Fibroblast of skin of back (primary cell): Measurements from ENCODE around the gene FKBP6.
"Not testable (repeated sequence)": the region's sequence is repeated elsewhere in the genome, so short reads cannot be mapped to it uniquely, and the experiment has no call there.

Experiments used
- DNase-seq: peaks from one replicate; pipeline ENCODE4 v3.0.0-alpha.2; 2013

The FKBP6 gene

GRCh38 chr7:73358590-73359275, 30.8 kb downstream of the FKBP6 start:
- DNase-seq, result no peak

- DNase-seq, result no peak
Measured at GRCh38 chr7:73359306-73359705, 31.3 kb downstream of the FKBP6 start.

GRCh38 chr7:73359746-73360375, 31.9 kb downstream of the FKBP6 start:
- no peak for DNase-seq

- not testable (repeated sequence) for DNase-seq
Measured at GRCh38 chr7:73360590-73360989, 32.6 kb downstream of the FKBP6 start.

GRCh38 chr7:73363225-73364005, 35.5 kb downstream of the FKBP6 start:
- no peak for DNase-seq

GRCh38 chr7:73364006-73364728, 36.2 kb downstream of the FKBP6 start:
- DNase-seq, result no peak

GRCh38 chr7:73366127-73366526, 38.2 kb downstream of the FKBP6 start:
- no peak for DNase-seq

GRCh38 chr7:73366990-73367389, 39.0 kb downstream of the FKBP6 start:
- no peak for DNase-seq

GRCh38 chr7:73369009-73369408, 41.0 kb downstream of the FKBP6 start:
- DNase-seq, result no peak

- no peak for DNase-seq
Measured at GRCh38 chr7:73369622-73370021, 41.7 kb downstream of the FKBP6 start.

GRCh38 chr7:73373741-73374140, 45.8 kb downstream of the FKBP6 start:
- DNase-seq, result no peak

GRCh38 chr7:73376262-73376661, 48.3 kb downstream of the FKBP6 start:
- DNase-seq, result not testable (repeated sequence)

GRCh38 chr7:73376671-73377412, 48.9 kb downstream of the FKBP6 start:
- DNase-seq, result no peak

GRCh38 chr7:73377413-73378200, 49.6 kb downstream of the FKBP6 start:
- DNase-seq, result not testable (repeated sequence)

- no peak for DNase-seq
Measured at GRCh38 chr7:73382934-73383503, 55.1 kb downstream of the FKBP6 start.

GRCh38 chr7:73387221-73387828, 59.4 kb downstream of the FKBP6 start:
- DNase-seq, result no peak

- DNase-seq, result no peak
Measured at GRCh38 chr7:73387908-73388414, 60.0 kb downstream of the FKBP6 start.

- DNase-seq, result no peak
Measured at GRCh38 chr7:73391396-73391795, 63.4 kb downstream of the FKBP6 start.

- DNase-seq, result peak; percentile 19
Measured at GRCh38 chr7:73394422-73394821, 66.5 kb downstream of the FKBP6 start.
